ENCODE results near the gene MAP3K5.

DNA sequence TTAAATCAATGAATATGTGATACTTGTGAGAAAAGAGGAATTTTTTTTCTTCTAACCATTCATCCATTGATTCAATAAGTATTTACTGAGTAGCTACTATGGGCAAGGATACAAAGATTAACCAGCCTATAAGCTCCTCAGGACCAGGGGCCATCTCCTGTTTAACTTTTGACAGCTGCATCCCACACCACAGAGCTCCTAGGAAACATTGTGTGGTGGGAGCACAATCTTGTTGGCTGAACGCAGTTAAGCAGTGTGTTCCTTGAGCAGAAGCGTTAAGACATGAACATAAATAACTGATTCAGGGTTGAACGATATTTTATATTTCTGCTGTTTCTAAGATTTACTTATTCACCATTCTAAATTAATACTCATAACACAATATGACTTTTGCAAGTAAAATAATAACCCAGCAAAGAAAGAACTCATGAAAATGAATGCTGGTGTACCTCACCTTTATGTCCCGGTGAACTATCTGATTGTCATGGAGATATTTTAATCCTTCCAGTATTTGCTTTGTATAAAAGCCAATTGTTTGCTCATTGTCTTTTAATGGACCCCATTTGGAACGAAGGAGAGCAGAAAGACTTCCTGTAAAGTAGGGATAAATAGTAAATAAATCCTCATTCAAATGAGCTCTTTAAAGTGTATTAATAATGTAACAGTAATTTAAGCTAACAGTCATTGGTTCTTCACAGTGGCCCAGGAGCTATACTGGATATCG, 179.4 kb downstream of the MAP3K5 start:
- TF ChIP-seq, protein P1, sequence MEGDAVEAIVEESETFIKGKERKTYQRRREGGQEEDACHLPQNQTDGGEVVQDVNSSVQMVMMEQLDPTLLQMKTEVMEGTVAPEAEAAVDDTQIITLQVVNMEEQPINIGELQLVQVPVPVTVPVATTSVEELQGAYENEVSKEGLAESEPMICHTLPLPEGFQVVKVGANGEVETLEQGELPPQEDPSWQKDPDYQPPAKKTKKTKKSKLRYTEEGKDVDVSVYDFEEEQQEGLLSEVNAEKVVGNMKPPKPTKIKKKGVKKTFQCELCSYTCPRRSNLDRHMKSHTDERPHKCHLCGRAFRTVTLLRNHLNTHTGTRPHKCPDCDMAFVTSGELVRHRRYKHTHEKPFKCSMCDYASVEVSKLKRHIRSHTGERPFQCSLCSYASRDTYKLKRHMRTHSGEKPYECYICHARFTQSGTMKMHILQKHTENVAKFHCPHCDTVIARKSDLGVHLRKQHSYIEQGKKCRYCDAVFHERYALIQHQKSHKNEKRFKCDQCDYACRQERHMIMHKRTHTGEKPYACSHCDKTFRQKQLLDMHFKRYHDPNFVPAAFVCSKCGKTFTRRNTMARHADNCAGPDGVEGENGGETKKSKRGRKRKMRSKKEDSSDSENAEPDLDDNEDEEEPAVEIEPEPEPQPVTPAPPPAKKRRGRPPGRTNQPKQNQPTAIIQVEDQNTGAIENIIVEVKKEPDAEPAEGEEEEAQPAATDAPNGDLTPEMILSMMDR (IDR thresholded peaks at IDR 0.05): no peak
- TF ChIP-seq EZH2 (IDR thresholded peaks at IDR 0.05) (no peak), EZH2phosphoT487 (IDR thresholded peaks at IDR 0.05) (no peak)
